ENCODE results near the gene DGKA.
"Not testable (repeated sequence)": the region's sequence is repeated elsewhere in the genome, so short reads cannot be mapped to it uniquely, and the experiment has no call there.

DGKA gene

DNA sequence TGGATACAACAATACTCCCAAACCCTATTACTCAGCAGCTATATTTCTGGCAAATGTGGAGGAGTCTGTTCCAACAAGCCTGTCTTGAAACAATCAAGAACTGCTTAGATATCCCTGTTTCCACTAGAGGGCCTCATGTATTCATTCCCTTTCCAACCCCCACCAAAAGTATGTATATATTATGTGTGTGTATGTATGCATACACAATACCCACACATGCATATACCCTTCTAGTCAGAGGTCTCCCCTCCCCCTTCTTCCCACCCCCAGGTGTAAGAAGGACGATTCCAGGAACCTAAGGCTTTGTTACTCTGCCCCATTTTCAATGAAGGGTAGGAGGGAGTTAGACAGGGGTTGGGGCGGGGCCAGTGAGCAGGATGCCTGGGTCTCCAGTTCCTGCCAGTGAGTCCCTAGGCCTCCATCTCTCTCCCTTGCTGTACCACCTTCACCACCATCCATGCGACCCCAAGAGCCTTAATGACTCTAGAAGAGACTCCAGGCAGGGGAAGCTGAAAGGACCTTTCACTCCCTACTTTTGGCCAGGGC lies at the start of gene DGKA:
Gene DGKA, plus strand, starts transcription at position 392 of the 546 bp plus-strand sequence. CDS start 5,342 bp downstream, outside the sequence.
- peak; percentile 8 for DNase-seq

DNA sequence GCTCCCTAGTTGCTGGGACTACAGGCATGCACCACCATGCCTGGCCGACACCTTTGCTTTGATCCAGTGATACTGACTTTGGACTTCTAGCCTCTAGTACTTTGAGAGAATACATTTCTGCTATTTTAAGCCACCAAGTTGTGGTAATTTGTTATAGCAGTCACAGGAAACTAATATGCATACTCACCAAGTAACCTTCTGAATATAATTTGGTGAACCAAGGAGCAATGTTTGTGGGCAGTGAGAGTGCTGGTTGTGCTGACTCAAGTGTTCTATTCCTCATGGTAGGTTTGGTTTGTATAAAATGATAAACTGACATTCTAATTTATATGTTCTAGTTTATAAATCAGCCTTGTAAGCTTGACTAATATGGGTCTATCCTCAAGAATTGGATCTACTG lies 45.8 kb upstream of the DGKA start:
- DNase-seq = no peak

GRCh38 chr12:55891310-55891709 lies 39.7 kb upstream of the DGKA start:
- DNase-seq = no peak

GRCh38 chr12:55893723-55894122 lies 37.2 kb upstream of the DGKA start:
- DNase-seq = no peak

DNA sequence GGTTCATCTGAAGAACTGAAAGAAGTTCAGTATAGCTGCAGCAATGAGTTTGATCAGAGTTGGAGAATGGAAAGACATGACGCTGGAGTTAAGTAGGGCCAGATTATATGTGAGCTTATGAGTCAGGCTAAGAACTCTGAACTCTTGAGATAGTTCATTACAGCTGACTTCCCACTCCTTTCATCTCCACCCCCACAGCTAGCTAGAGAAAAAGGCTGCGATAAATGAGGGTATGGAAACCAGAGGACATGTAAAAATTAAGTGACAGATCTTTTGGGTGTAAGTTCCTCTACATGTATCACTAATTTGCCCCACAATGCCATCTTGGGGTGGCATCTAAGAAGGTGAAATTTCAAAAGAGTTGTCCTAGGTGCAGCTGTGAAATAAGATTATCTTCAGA lies 31.9 kb upstream of the DGKA start:
- no peak for DNase-seq

- DNase-seq = no peak
These were observed 29.0 kb upstream of the DGKA start for GRCh38 chr12:55901881-55902490.

- DNase-seq = no peak
These were observed 24.9 kb upstream of the DGKA start for GRCh38 chr12:55906056-55906455.

DNA sequence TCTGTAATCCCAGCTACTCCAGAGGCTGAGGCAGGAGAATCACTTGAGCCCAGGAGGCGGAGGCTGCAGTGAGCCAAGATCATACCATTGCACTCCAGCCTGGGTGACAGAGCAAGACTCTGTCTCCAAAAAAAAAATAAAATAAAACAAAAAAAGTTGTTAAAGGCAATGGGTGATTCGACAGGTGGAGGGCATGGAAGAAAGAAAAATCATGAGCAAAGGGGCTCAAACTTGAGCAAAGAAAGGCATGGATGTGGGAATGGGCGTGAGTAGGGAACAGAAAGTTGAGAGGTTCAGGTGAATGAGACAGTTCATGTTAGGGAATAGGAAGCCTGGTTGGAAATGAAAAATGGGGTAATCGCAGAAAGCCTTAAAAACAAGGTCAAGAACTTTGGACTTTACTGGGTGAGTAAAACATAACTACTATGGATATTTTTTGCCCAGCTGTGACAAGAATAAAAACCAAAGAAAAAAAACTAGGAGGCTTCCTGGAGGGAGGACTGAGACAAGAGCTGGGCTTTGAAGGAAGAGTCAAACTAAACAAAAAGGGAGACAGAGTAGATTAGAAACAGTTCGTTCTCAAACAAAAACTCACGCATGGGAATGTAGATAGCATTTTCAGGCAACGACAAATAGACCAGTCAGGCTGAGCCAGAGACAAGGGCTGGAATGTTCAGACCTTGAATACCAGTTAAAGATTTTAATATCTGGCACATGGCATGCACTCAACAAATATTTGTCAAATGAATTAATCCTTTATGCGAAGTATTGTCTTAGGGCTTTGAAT lies 22.0 kb upstream of the DGKA start:
- DNase-seq = no peak

DNA sequence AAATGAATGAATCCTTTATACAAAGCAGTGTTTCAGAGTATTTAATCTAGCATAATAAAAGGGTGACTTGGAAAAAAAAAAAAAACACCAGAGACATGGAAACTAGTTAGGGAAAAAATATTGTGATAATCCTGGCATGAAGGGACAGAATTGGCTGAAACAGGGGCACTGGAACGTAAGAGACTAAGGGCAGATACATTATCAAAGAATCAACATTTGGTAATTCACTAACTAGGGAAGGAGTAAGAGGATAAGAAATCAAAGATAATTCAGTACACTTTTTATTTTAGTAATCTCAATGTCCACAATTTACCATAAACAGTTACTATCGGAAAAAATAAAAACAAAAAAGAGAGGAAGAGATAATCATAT lies 21.5 kb upstream of the DGKA start:
- DNase-seq = no peak

GRCh38 chr12:55912908-55913307 lies 18.1 kb upstream of the DGKA start:
- no peak for DNase-seq

DNA sequence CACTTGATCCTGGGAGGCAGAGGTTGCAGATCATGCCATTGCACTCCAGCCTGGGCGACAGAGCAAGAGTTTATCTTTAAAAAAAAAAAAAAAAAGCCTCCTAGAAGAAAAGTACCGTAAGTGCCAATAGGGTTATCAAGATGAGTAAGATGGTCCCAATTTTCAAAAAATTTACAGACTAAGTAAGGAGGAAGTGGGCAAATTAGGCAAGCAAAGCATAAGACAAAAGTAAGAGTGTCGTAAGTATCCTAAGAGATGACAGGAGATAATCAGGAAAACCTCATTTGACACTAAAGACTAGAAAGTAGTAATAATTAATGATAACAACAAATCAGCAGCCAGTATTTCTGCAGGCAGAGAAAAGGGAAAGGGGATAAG lies 15.5 kb upstream of the DGKA start:
- no peak for DNase-seq

DNA sequence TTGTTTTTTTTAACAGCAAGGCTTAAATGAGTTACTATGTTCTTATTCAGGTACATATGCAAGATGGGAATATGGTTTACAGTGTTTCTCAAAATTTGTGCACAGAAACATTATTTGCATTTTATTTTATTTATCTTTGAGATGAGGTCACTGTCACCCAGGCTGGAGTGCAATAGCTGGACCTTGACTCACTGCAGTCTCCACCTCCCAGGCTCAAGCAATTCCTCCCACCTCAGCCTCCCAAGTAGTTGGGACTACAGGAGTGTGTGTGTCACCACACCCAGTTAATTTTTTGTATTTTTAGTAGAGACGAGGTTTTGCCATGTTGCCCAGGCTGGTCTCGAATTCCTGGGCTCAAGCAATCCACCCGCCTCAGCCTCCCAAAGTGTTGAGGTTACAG lies 11.9 kb upstream of the DGKA start:
- DNase-seq = not testable (repeated sequence)

GRCh38 chr12:55922126-55922525 lies 8.8 kb upstream of the DGKA start:
- no peak for DNase-seq

GRCh38 chr12:55923648-55924047 lies 7.3 kb upstream of the DGKA start:
- not testable (repeated sequence) for DNase-seq

- no peak for DNase-seq
These were observed 5.6 kb upstream of the DGKA start for GRCh38 chr12:55925371-55925770.

DNA sequence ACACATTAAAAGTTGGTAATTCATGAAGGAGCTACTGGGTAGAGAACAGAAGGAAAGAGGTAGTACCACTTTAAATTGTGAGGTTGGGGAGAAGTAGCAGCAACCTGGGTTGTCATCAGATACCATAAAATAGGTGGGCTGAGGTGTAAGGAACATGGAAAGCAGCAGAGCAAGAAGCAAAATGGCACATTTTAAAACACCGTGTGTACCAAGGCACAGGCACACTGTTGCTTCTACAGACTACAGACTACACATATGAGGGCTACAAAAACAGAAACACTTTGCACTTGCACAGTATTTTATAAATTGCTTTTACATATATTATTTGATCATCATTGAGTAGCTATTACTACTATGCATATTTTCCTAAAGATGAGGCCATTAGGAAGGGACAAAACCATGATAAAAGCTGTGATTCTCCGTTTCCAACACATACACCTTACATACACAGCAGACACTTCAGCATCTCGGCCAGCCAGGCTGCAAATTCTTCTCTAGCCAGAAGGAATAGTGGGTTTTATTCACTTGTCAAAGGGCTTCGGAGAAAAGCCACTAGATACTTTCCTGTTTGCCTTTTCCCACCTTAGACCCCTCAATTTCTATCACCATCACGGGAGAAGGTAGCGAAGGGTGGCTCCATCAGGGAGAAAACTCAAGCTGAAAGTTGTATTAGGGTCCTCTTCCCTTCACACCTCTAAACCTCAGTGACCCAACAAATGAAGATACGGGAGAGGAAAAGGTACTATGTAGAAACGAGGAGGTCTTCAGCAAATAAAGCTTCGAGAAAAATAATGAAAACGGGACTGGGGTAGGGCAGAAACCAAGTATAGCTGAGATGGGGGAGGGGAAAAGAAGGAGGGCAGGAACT lies 4.9 kb upstream of the DGKA start:
- DNase-seq = no peak

GRCh38 chr12:55926738-55927587 lies 4.0 kb upstream of the DGKA start:
- peak; percentile 74 for DNase-seq

DNA sequence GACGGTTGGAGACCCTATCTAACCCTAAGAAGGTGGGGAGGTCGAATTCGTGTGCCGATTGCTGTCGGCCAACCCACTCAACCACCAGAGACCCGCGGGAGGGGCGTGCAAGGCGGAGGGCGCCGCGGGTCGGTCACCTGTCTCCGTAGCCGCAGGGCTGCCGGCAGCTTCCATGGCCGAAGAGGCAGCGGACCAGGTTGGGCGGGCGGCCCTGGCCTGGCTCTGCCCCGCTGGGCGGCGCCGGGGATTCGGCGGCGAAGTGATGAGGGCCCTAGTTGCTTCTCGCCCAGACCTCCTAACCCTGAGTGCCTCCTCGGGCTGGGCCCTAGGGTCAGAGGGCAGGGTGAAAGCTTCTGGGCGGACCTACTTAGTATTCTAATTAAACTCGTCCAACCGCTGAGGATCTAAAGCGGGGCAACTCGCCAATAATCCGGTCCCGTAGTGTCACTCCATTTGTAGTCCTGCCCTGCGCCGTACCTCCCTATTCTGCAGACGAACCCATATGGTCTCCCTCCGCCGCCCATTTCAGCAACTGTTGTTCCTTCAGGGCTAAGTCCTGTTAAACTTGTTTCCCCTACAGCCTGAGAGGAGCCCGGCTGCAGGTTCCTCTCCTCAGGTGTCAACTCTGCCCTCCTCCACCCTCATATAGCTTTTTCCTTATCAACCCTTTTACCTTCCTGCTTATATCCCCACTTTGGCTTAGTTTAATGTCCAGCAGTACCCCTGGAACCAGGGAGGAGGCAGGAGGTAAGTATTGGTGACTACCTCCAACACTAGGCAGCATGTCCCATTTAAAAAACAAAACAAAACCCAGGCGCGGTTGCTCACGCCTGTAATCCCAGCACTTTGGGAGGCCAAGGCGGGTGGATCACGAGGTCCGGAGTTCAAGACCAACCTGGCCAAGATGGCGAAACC lies 3.1 kb upstream of the DGKA start, which contains the start of gene PYM1:
Gene PYM1, minus strand, starts transcription at position 307 of the 915 bp plus-strand sequence. Its CDS starts 133 bp downstream, at position 174.
- peak; percentile 14 for DNase-seq

- DNase-seq = no peak
These were observed 1.6 kb upstream of the DGKA start for GRCh38 chr12:55929306-55929791.

GRCh38 chr12:55931317-55931779 lies 386 bp downstream of the DGKA start:
- DNase-seq = no peak

Measured in DMS79 (cell line).